Activated CD8-positive, alpha-beta T cell treated with anti-CD3 and anti-CD28 coated beads for 36 hours (primary cell): ENCODE data around the gene SPRR5. TPM values are rescaled to one million over a fixed set of nuclear protein-coding genes. Genes with fewer than 3 reads are reported as not detected.

Experiments used
- ATAC-seq: fragments of 200-7000 bp; cut with Tn5 transposase; one replicate; pipeline ENCODE4 v1.10.0; 2021; ENCODE audit warnings: mild to moderate bottlenecking, moderate library complexity
- CTCF ChIA-PET: fragments of 350-600 bp; sonication (Branson Sonifier 250); formaldehyde crosslinking; loops from one replicate; lab custom pipeline; 2021; ENCODE audit warnings: antibody characterized with exemption; lab: Charles Lee
- POLR2A ChIA-PET: fragments of 350-600 bp; sonication (Branson Sonifier 250); formaldehyde crosslinking; loops from one replicate; lab custom pipeline; 2021; ENCODE audit warnings: antibody characterized with exemption; lab: Charles Lee
- DNase-seq: peaks from one replicate; pipeline ENCODE4 v3.0.0-alpha.2; 2020
- H3K27ac Mint-ChIP-seq: one replicate; pipeline ENCODE4 v1.8.0; 2021; ENCODE audit warnings: mild to moderate bottlenecking, mixed read lengths
- H3K27me3 Mint-ChIP-seq: one replicate; pipeline ENCODE4 v1.8.0; 2021; ENCODE audit warnings: mixed read lengths
- H3K36me3 Mint-ChIP-seq: one replicate; pipeline ENCODE4 v1.8.0; 2021; ENCODE audit warnings: low read depth, mixed read lengths
- H3K4me1 Mint-ChIP-seq: one replicate; pipeline ENCODE4 v1.8.0; 2021; ENCODE audit warnings: low read depth, mixed read lengths
- H3K4me3 Mint-ChIP-seq: one replicate; pipeline ENCODE4 v1.8.0; 2021; ENCODE audit warnings: mild to moderate bottlenecking, moderate library complexity, mixed read lengths
- H3K9me3 Mint-ChIP-seq: one replicate; pipeline ENCODE4 v1.8.0; 2021; ENCODE audit warnings: mixed read lengths
- CTCF ChIP-seq: fragments of 200-600 bp; IDR thresholded peaks from one replicate; pipeline ENCODE4 v1.8.0; 2022; ENCODE audit warnings: antibody characterized with exemption, mild to moderate bottlenecking
- intact Hi-C: fragments of 100-400 bp; cut with micrococcal nuclease; formaldehyde crosslinking; loops from one replicate; pipeline ENCODE4 v1.10.0; 2022
- total RNA-seq, 2 experiments: library from RNA; stranded (reverse); gene quantifications; one replicate each; pipeline ENCODE4 v1.2.3, GENCODE V29; 2021

The SPRR5 gene
- total RNA-seq, 2 experiments from 2014 or later: not detected

GRCh38 chr1:152983743-152984142, 36.7 kb downstream of the SPRR5 start, which contains the start of gene SPRR1A:
Gene SPRR1A (plus strand): TSS chr1:152984081. CDS start chr1:152985231, 1,150 bp downstream.
- Mint-ChIP-seq H3K27ac (no peak within 1 kb of the TSS), H3K27me3 (peaks cover 24% of the 10 kb centered on the region)
- POLR2A ChIA-PET: no interaction called here

GRCh38 chr1:152986578-152986977, 39.6 kb downstream of the SPRR5 start:
- H3K4me3 Mint-ChIP-seq: no peak overlapping the region
- ATAC-seq (no peak), DNase-seq (no peak)
- ChIA-PET POLR2A (no interaction called here), CTCF (no interaction called here)
- no peaks in the 10 kb centered on the region for H3K9me3 Mint-ChIP-seq
- intact Hi-C loops: no loop called here
- peaks cover 33% of the 10 kb centered on the region for H3K27me3 Mint-ChIP-seq
- no peaks in the 10 kb centered on the region for H3K4me1 Mint-ChIP-seq
- no peak overlapping the region for H3K27ac Mint-ChIP-seq
- H3K36me3 Mint-ChIP-seq: no peaks in the 10 kb centered on the region
- TF ChIP-seq CTCF: no peak

More at GRCh38 chr1:152983743-152984142, 36.7 kb downstream of the SPRR5 start, which contains the start of gene SPRR1A:
- no peak for TF ChIP-seq CTCF
- no peak within 1 kb of the TSS for H3K4me3 Mint-ChIP-seq
- DNase-seq (no peak), ATAC-seq (no peak)
- H3K9me3 Mint-ChIP-seq: no peaks in the 10 kb centered on the region
- no peaks in the 10 kb centered on the region for H3K4me1 Mint-ChIP-seq
- intact Hi-C loops: no loop called here
- CTCF ChIA-PET: no interaction called here
- no peaks in the 10 kb centered on the region for H3K36me3 Mint-ChIP-seq

- CTCF ChIA-PET: no interaction called here
- no peak for DNase-seq
- POLR2A ChIA-PET: no interaction called here
Observed at GRCh38 chr1:152993186-152993585, 46.2 kb downstream of the SPRR5 start.

GRCh38 chr1:152995842-152996241, 48.8 kb downstream of the SPRR5 start:
- Mint-ChIP-seq H3K36me3 (no peaks in the 10 kb centered on the region), H3K4me1 (no peaks in the 10 kb centered on the region), H3K27ac (no peak overlapping the region), H3K4me3 (no peak overlapping the region), H3K27me3 (peaks cover 26% of the 10 kb centered on the region), H3K9me3 (peaks cover 5% of the 10 kb centered on the region)
- DNase-seq: no peak
- no peak for ATAC-seq
- TF ChIP-seq CTCF: no peak
- ChIA-PET POLR2A (no interaction called here), CTCF (no interaction called here)
- intact Hi-C loops: no loop called here

More at GRCh38 chr1:152993186-152993585, 46.2 kb downstream of the SPRR5 start:
- peaks cover 26% of the 10 kb centered on the region for H3K27me3 Mint-ChIP-seq
- H3K4me3 Mint-ChIP-seq: no peak overlapping the region
- intact Hi-C loops: no loop called here
- no peaks in the 10 kb centered on the region for H3K4me1 Mint-ChIP-seq
- H3K36me3 Mint-ChIP-seq: no peaks in the 10 kb centered on the region
- ATAC-seq: no peak
- H3K27ac Mint-ChIP-seq: no peak overlapping the region
- TF ChIP-seq CTCF: no peak
- peaks cover 5% of the 10 kb centered on the region for H3K9me3 Mint-ChIP-seq

- peaks cover 5% of the 10 kb centered on the region for H3K9me3 Mint-ChIP-seq
Observed at GRCh38 chr1:152996633-152997400, 49.8 kb downstream of the SPRR5 start.

More at GRCh38 chr1:152996633-152997400, 49.8 kb downstream of the SPRR5 start:
- Mint-ChIP-seq H3K4me1 (no peaks in the 10 kb centered on the region), H3K4me3 (no peak overlapping the region), H3K36me3 (no peaks in the 10 kb centered on the region), H3K27ac (no peak overlapping the region), H3K27me3 (peaks cover 22% of the 10 kb centered on the region)
- no peak for TF ChIP-seq CTCF
- POLR2A ChIA-PET: no interaction called here
- intact Hi-C loops: no loop called here
- DNase-seq (no peak), ATAC-seq (no peak)
- CTCF ChIA-PET: no interaction called here
